Activated CD4-positive, alpha-beta memory T cell treated with anti-CD3 and anti-CD28 coated beads for 36 hours (primary cell): ENCODE results near the gene C1orf185. TPM values are rescaled to one million over a fixed set of nuclear protein-coding genes. Genes with fewer than 3 reads are reported as not detected.
"Not testable (repeated sequence)": the region's sequence is repeated elsewhere in the genome, so short reads cannot be mapped to it uniquely, and the experiment has no call there.

ENCODE experiments used
- CTCF ChIA-PET: fragments of 350-600 bp; sonication (Branson Sonifier 250); formaldehyde crosslinking; loops from one replicate; lab custom pipeline; 2021; ENCODE audit warnings: antibody characterized with exemption, inconsistent platforms; lab: Charles Lee
- POLR2A ChIA-PET: fragments of 350-600 bp; sonication (Branson Sonifier 250); formaldehyde crosslinking; loops from one replicate; lab custom pipeline; 2021; ENCODE audit warnings: antibody characterized with exemption; lab: Charles Lee
- DNase-seq: peaks from one replicate; pipeline ENCODE4 v3.0.0-alpha.2; 2020
- H3K27ac Mint-ChIP-seq: one replicate; pipeline ENCODE4 v1.8.0; 2021; ENCODE audit warnings: mixed read lengths
- H3K27me3 Mint-ChIP-seq: one replicate; pipeline ENCODE4 v1.8.0; 2021; ENCODE audit warnings: mixed read lengths
- H3K36me3 Mint-ChIP-seq: one replicate; pipeline ENCODE4 v1.8.0; 2021; ENCODE audit warnings: mixed read lengths
- H3K4me1 Mint-ChIP-seq: one replicate; pipeline ENCODE4 v1.8.0; 2021; ENCODE audit warnings: low read depth, mixed read lengths
- H3K4me3 Mint-ChIP-seq: one replicate; pipeline ENCODE4 v1.8.0; 2021; ENCODE audit warnings: mild to moderate bottlenecking, mixed read lengths
- H3K9me3 Mint-ChIP-seq: one replicate; pipeline ENCODE4 v1.8.0; 2021; ENCODE audit warnings: mixed read lengths
- intact Hi-C: fragments of 100-400 bp; cut with micrococcal nuclease; formaldehyde crosslinking; loops from one replicate; pipeline ENCODE4 v1.15.1; 2023
- total RNA-seq, 2 experiments: library from RNA; stranded (reverse); gene quantifications; one replicate each; pipeline ENCODE4 v1.2.3, GENCODE V29; 2021

The C1orf185 gene
- total RNA-seq, 2 experiments from 2014 or later, result not detected

GRCh38 chr1:51093581-51093980 is 8.4 kb upstream of the C1orf185 start:
- DNase-seq, result no peak
- ChIA-PET POLR2A (no interaction called here), CTCF (no interaction called here)
- H3K36me3 Mint-ChIP-seq, result no peaks in the 10 kb centered on the region
- H3K27me3 Mint-ChIP-seq, result peaks cover 31% of the 10 kb centered on the region
- no peak overlapping the region for H3K27ac Mint-ChIP-seq
- H3K4me1 Mint-ChIP-seq, result no peaks in the 10 kb centered on the region
- peaks cover 5% of the 10 kb centered on the region for H3K9me3 Mint-ChIP-seq
- intact Hi-C loops, result no loop called here
- H3K4me3 Mint-ChIP-seq, result no peak overlapping the region

GRCh38 chr1:51097171-51097570 is 4.9 kb upstream of the C1orf185 start:
- intact Hi-C loops, result no loop called here
- Mint-ChIP-seq H3K4me3 (no peak overlapping the region), H3K4me1 (no peaks in the 10 kb centered on the region), H3K27ac (no peak overlapping the region), H3K9me3 (peaks cover 5% of the 10 kb centered on the region), H3K27me3 (peaks cover 18% of the 10 kb centered on the region), H3K36me3 (no peaks in the 10 kb centered on the region)
- POLR2A ChIA-PET, result no interaction called here
- DNase-seq, result no peak
- CTCF ChIA-PET, result no interaction called here

GRCh38 chr1:51100264-51100880 is 1.7 kb upstream of the C1orf185 start:
- no peak for DNase-seq
- Mint-ChIP-seq H3K4me1 (no peaks in the 10 kb centered on the region), H3K27me3 (peaks cover 8% of the 10 kb centered on the region), H3K27ac (no peak overlapping the region), H3K36me3 (no peaks in the 10 kb centered on the region), H3K4me3 (no peak overlapping the region), H3K9me3 (peaks cover 5% of the 10 kb centered on the region)
- intact Hi-C loops, result no loop called here
- ChIA-PET CTCF (no interaction called here), POLR2A (no interaction called here)

GRCh38 chr1:51114137-51114536 is 12.1 kb downstream of the C1orf185 start:
- Mint-ChIP-seq H3K4me3 (no peak overlapping the region), H3K9me3 (no peaks in the 10 kb centered on the region), H3K4me1 (peaks cover 3% of the 10 kb centered on the region), H3K36me3 (no peaks in the 10 kb centered on the region), H3K27me3 (peaks cover 5% of the 10 kb centered on the region), H3K27ac (no peak overlapping the region)
- ChIA-PET POLR2A (no interaction called here), CTCF (no interaction called here)
- intact Hi-C loops, result no loop called here
- DNase-seq, result no peak

GRCh38 chr1:51115714-51116404 is 13.8 kb downstream of the C1orf185 start:
- no peak for DNase-seq
- Mint-ChIP-seq H3K27me3 (peaks cover 5% of the 10 kb centered on the region), H3K4me3 (no peak overlapping the region), H3K9me3 (no peaks in the 10 kb centered on the region), H3K36me3 (no peaks in the 10 kb centered on the region), H3K27ac (no peak overlapping the region), H3K4me1 (peaks cover 3% of the 10 kb centered on the region)
- POLR2A ChIA-PET, result no interaction called here
- intact Hi-C loops, result no loop called here
- CTCF ChIA-PET, result interaction anchor here (0.7 to 1.4 kb wide), 2 partner anchors 73 to 341 kb away, joined by 4 to 5 read pairs; no protein-coding TSS in a partner anchor

GRCh38 chr1:51119331-51119730 is 17.3 kb downstream of the C1orf185 start:
- no peak overlapping the region for H3K4me3 Mint-ChIP-seq
- peaks cover 3% of the 10 kb centered on the region for H3K4me1 Mint-ChIP-seq
- H3K9me3 Mint-ChIP-seq, result no peaks in the 10 kb centered on the region
- H3K36me3 Mint-ChIP-seq, result no peaks in the 10 kb centered on the region
- intact Hi-C loops, result no loop called here
- H3K27ac Mint-ChIP-seq, result no peak overlapping the region
- ChIA-PET POLR2A (no interaction called here), CTCF (interaction anchor here (0.9 kb wide), 1 partner anchor 70 kb away, joined by 3 read pairs; no protein-coding TSS in a partner anchor)
- peaks cover 1% of the 10 kb centered on the region for H3K27me3 Mint-ChIP-seq
- DNase-seq, result no peak

- no peak for DNase-seq
- ChIA-PET POLR2A (no interaction called here), CTCF (no interaction called here)
- no peaks in the 10 kb centered on the region for H3K36me3 Mint-ChIP-seq
- H3K4me1 Mint-ChIP-seq, result peaks cover 2% of the 10 kb centered on the region
- no peak overlapping the region for H3K4me3 Mint-ChIP-seq
- H3K27ac Mint-ChIP-seq, result no peak overlapping the region
- intact Hi-C loops, result no loop called here
- peaks cover 1% of the 10 kb centered on the region for H3K27me3 Mint-ChIP-seq
- H3K9me3 Mint-ChIP-seq, result no peaks in the 10 kb centered on the region
Measured at GRCh38 chr1:51120629-51121028, 18.6 kb downstream of the C1orf185 start.

GRCh38 chr1:51127152-51127551 is 25.1 kb downstream of the C1orf185 start:
- intact Hi-C loops, POLR2A ChIA-PET, H3K4me1 Mint-ChIP-seq, H3K27ac Mint-ChIP-seq, H3K9me3 Mint-ChIP-seq, H3K36me3 Mint-ChIP-seq, DNase-seq, H3K4me3 Mint-ChIP-seq: not testable (repeated sequence)
- H3K27me3 Mint-ChIP-seq, result peaks cover 13% of the 10 kb centered on the region
- CTCF ChIA-PET, result interaction anchor here (1.4 kb wide), 1 partner anchor 62 kb away, joined by 4 read pairs; no protein-coding TSS in a partner anchor

- ChIA-PET POLR2A (no interaction called here), CTCF (interaction anchor here (0.9 kb wide), 1 partner anchor 10 kb away, joined by 3 read pairs; no protein-coding TSS in a partner anchor)
- peaks cover 11% of the 10 kb centered on the region for H3K36me3 Mint-ChIP-seq
- H3K27ac Mint-ChIP-seq, result no peak overlapping the region
- intact Hi-C loops, result no loop called here
- H3K4me1 Mint-ChIP-seq, result no peaks in the 10 kb centered on the region
- H3K27me3 Mint-ChIP-seq, result peaks cover 25% of the 10 kb centered on the region
- H3K4me3 Mint-ChIP-seq, result no peak overlapping the region
- peaks cover 22% of the 10 kb centered on the region for H3K9me3 Mint-ChIP-seq
- DNase-seq, result no peak
Measured at GRCh38 chr1:51131185-51131584, 29.2 kb downstream of the C1orf185 start.

GRCh38 chr1:51133045-51133444 is 31.0 kb downstream of the C1orf185 start:
- peaks cover 32% of the 10 kb centered on the region for H3K27me3 Mint-ChIP-seq
- POLR2A ChIA-PET, result no interaction called here
- H3K27ac Mint-ChIP-seq, result no peak overlapping the region
- no peak overlapping the region for H3K4me3 Mint-ChIP-seq
- DNase-seq, result no peak
- H3K36me3 Mint-ChIP-seq, result peaks cover 11% of the 10 kb centered on the region
- peaks cover 27% of the 10 kb centered on the region for H3K9me3 Mint-ChIP-seq
- no peaks in the 10 kb centered on the region for H3K4me1 Mint-ChIP-seq
- intact Hi-C loops, result no loop called here
- CTCF ChIA-PET, result interaction anchor here (0.6 kb wide), 1 partner anchor 636 kb away, joined by 4 read pairs; no protein-coding TSS in a partner anchor

GRCh38 chr1:51137696-51138095 is 35.7 kb downstream of the C1orf185 start:
- POLR2A ChIA-PET, H3K27ac Mint-ChIP-seq, CTCF ChIA-PET, H3K36me3 Mint-ChIP-seq, H3K4me1 Mint-ChIP-seq, H3K4me3 Mint-ChIP-seq, intact Hi-C loops, DNase-seq: not testable (repeated sequence)
- H3K9me3 Mint-ChIP-seq, result peaks cover 20% of the 10 kb centered on the region
- peaks cover 19% of the 10 kb centered on the region for H3K27me3 Mint-ChIP-seq

- no peak overlapping the region for H3K27ac Mint-ChIP-seq
- no peak overlapping the region for H3K4me3 Mint-ChIP-seq
- no peaks in the 10 kb centered on the region for H3K4me1 Mint-ChIP-seq
- ChIA-PET POLR2A (no interaction called here), CTCF (interaction anchor here (0.7 to 1.6 kb wide), 3 partner anchors 28 to 210 kb away, joined by 3 to 4 read pairs (median 4); no protein-coding TSS in a partner anchor)
- intact Hi-C loops, result no loop called here
- no peaks in the 10 kb centered on the region for H3K36me3 Mint-ChIP-seq
- H3K9me3 Mint-ChIP-seq, result peaks cover 4% of the 10 kb centered on the region
- no peak for DNase-seq
- peaks cover 16% of the 10 kb centered on the region for H3K27me3 Mint-ChIP-seq
Measured at GRCh38 chr1:51139474-51139873, 37.4 kb downstream of the C1orf185 start.
